ENCODE results near the gene EXD2. TPM values are rescaled to one million over a fixed set of nuclear protein-coding genes. Genes with fewer than 3 reads are reported as not detected.

Gene EXD2
- total RNA-seq, 1 experiment from 2014 or later, result 26.2 TPM

DNA sequence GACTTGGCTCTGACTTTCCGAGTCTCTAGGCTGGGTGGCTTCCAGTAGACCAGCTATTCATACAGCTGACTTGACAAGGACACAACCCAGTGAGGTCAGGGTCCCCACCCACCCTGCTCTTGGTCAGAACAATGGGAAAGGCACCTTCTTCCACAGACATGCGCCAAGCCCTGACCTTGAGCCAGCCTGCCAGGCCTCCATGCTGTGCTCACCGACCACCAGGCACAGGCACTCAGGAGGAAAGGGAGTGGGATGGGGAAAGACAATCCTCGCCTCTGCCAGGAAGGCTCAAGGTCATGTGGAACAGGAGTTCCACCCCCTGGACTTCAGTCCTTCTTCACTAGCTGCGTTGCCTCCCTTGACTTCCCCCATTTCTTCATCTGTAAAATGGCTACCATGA lies 100.1 kb downstream of the EXD2 start:
- POLR2A ChIA-PET, result interaction anchor here (0.6 kb wide), 1 partner anchor 18 kb away, joined by 3 read pairs; no protein-coding TSS in a partner anchor
- no peaks in the 10 kb centered on the region for H3K9me3 Mint-ChIP-seq
- no peak overlapping the region for H3K27ac Mint-ChIP-seq

More for the DNA sequence above, 100.1 kb downstream of the EXD2 start:
- TF ChIP-seq CREB1 (CRISPR knock-in tag; IDR thresholded peaks at IDR 0.05) (no peak), MLX (CRISPR knock-in tag; IDR thresholded peaks at IDR 0.05) (no peak), FOXP1 (CRISPR knock-in tag; IDR thresholded peaks at IDR 0.05; ENCODE audit: borderline replicate concordance) (no peak), ZNF219 (CRISPR knock-in tag; IDR thresholded peaks at IDR 0.05; ENCODE audit: borderline replicate concordance) (no peak), TP53 (CRISPR knock-in tag; IDR thresholded peaks at IDR 0.05) (no peak), TEAD4 (CRISPR knock-in tag; IDR thresholded peaks at IDR 0.05) (no peak), SMAD4 (CRISPR knock-in tag; IDR thresholded peaks at IDR 0.05) (no peak), RORB (CRISPR knock-in tag; IDR thresholded peaks at IDR 0.05) (no peak), FOXP4 (CRISPR knock-in tag; IDR thresholded peaks at IDR 0.05) (no peak), PREB (CRISPR knock-in tag; IDR thresholded peaks at IDR 0.05; ENCODE audit: borderline replicate concordance) (no peak), ZNF396 (CRISPR knock-in tag; IDR thresholded peaks at IDR 0.05; ENCODE audit: borderline replicate concordance) (no peak), ZNF532 (CRISPR knock-in tag; IDR thresholded peaks at IDR 0.05; ENCODE audit: borderline replicate concordance) (no peak), SOX15 (CRISPR knock-in tag; IDR thresholded peaks at IDR 0.05) (no peak), ZNF416 (CRISPR knock-in tag; IDR thresholded peaks at IDR 0.05) (no peak), IRF2 (CRISPR knock-in tag; IDR thresholded peaks at IDR 0.05; ENCODE audit: borderline replicate concordance, low read depth) (no peak), GABPB1 (CRISPR knock-in tag; IDR thresholded peaks at IDR 0.05) (no peak)
- TF ChIP-seq, protein P1, sequence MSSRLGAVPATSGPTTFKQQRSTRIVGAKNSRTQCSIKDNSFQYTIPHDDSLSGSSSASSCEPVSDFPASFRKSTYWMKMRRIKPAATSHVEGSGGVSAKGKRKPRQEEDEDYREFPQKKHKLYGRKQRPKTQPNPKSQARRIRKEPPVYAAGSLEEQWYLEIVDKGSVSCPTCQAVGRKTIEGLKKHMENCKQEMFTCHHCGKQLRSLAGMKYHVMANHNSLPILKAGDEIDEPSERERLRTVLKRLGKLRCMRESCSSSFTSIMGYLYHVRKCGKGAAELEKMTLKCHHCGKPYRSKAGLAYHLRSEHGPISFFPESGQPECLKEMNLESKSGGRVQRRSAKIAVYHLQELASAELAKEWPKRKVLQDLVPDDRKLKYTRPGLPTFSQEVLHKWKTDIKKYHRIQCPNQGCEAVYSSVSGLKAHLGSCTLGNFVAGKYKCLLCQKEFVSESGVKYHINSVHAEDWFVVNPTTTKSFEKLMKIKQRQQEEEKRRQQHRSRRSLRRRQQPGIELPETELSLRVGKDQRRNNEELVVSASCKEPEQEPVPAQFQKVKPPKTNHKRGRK (CRISPR knock-in tag; IDR thresholded peaks at IDR 0.05; ENCODE audit: borderline replicate concordance), result no peak
- TF ChIP-seq, protein P2, sequence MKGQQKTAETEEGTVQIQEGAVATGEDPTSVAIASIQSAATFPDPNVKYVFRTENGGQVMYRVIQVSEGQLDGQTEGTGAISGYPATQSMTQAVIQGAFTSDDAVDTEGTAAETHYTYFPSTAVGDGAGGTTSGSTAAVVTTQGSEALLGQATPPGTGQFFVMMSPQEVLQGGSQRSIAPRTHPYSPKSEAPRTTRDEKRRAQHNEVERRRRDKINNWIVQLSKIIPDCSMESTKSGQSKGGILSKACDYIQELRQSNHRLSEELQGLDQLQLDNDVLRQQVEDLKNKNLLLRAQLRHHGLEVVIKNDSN (CRISPR knock-in tag; IDR thresholded peaks at IDR 0.05), result no peak
- Mint-ChIP-seq H3K4me1 (peaks cover 8% of the 10 kb centered on the region), H3K36me3 (no peaks in the 10 kb centered on the region), H3K27me3 (ENCODE audit: low read depth) (no peaks in the 10 kb centered on the region), H3K4me3 (no peak overlapping the region)
- CTCF ChIA-PET, result interaction anchor here (1.0 kb wide), 1 partner anchor 29 kb away, joined by 3 read pairs; no protein-coding TSS in a partner anchor
- DNase-seq (ENCODE audit: low spot score) (no peak), ATAC-seq (no peak)
